BJ (cell line): ENCODE results near the gene AKR7A2. TPM values are rescaled to one million over a fixed set of nuclear protein-coding genes. Genes with fewer than 3 reads are reported as not detected.
A peak's percentile ranks its signal among the peaks of the same experiment; 100 is the strongest.
"Not testable (repeated sequence)": the region's sequence is repeated elsewhere in the genome, so short reads cannot be mapped to it uniquely, and the experiment has no call there.

Experiments used
- CTCF ChIA-PET: fragments of 350-600 bp; formaldehyde crosslinking; extraction: SDS; loops from one replicate; lab custom pipeline; 2021; ENCODE audit warnings: antibody characterized with exemption, inconsistent platforms; lab: Yijun Ruan, JAX
- POLR2A ChIA-PET: fragments of 300-600 bp; sonication (Branson Sonifier 250); formaldehyde crosslinking; extraction: SDS; loops from one replicate; lab custom pipeline; 2021; ENCODE audit warnings: antibody characterized with exemption; lab: Charles Lee
- DNase-seq: peaks from one replicate; pipeline ENCODE4 v3.0.0-alpha.2; 2011; ENCODE audit warnings: low read depth
- H3K27me3 ChIP-seq: 2 replicates; pipeline ENCODE4 v1.6.0; 2011; ENCODE audit warnings: low read length; ENCODE audit not compliant: control insufficient read depth, insufficient read depth
- H3K36me3 ChIP-seq: 2 replicates; pipeline ENCODE4 v1.5.1; 2011; ENCODE audit warnings: low read length; ENCODE audit not compliant: control insufficient read depth, insufficient read depth
- H3K4me3 ChIP-seq: 2 replicates; pipeline ENCODE4 v1.5.1; 2011; ENCODE audit warnings: low read depth, mild to moderate bottlenecking, control low read depth, low read length
- CTCF ChIP-seq: IDR thresholded peaks from 2 replicates; pipeline ENCODE4 v1.5.1; 2011; ENCODE audit warnings: low read depth, mild to moderate bottlenecking, control low read depth, inconsistent platforms, low read length, moderate library complexity; ENCODE audit not compliant: insufficient read depth
- polyA plus RNA-seq: library from polyadenylated mRNA; depleted of rRNA; stranded (reverse); fragments of >200 nt; gene quantifications from 2 replicates; pipeline ENCODE4 v1.2.3, GENCODE V29; 2011

Gene AKR7A2
- polyA plus RNA-seq, 1 experiment = 73.6 TPM

GRCh38 chr1:19260211-19261138 lies 51.5 kb downstream of the AKR7A2 start:
- CTCF ChIA-PET = interaction anchor here (0.5 to 1.6 kb wide), 3 partner anchors 50 to 391 kb away, joined by 3 to 5 read pairs (median 4); no protein-coding TSS in a partner anchor
- Histone ChIP-seq H3K4me3 (no peak overlapping the region), H3K36me3 (peaks cover 29% of the 10 kb centered on the region), H3K27me3 (no peaks in the 10 kb centered on the region)
- no peak for TF ChIP-seq CTCF
- POLR2A ChIA-PET = interaction anchor here (0.7 kb wide), 1 partner anchor 131 kb away, joined by 4 read pairs; no protein-coding TSS in a partner anchor
- peak; percentile 75 for DNase-seq

DNA sequence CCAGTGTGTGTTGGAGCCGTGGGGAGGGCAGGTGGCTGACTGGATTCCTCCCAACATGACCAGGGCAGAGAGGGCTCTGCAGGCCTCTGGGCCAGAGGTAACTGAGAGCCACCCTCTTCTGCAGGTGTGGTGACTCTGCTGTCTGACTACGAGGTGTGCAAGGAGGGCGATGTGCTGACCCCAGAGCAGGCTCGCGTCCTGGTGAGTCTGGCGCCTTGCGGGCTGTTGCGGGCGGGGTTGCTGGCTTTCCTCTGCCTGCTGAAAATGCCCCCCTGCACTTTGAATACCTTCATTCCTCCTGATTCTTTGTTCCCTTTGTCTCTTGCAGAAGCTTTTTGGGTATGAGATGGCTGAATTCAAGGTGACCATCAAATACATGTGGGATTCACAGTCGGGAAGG lies 53.6 kb downstream of the AKR7A2 start:
- Histone ChIP-seq H3K4me3 (no peak overlapping the region), H3K27me3 (no peaks in the 10 kb centered on the region), H3K36me3 (peaks cover 31% of the 10 kb centered on the region)
- CTCF ChIA-PET = no interaction called here
- TF ChIP-seq CTCF = no peak
- DNase-seq = no peak
- POLR2A ChIA-PET = no interaction called here

DNA sequence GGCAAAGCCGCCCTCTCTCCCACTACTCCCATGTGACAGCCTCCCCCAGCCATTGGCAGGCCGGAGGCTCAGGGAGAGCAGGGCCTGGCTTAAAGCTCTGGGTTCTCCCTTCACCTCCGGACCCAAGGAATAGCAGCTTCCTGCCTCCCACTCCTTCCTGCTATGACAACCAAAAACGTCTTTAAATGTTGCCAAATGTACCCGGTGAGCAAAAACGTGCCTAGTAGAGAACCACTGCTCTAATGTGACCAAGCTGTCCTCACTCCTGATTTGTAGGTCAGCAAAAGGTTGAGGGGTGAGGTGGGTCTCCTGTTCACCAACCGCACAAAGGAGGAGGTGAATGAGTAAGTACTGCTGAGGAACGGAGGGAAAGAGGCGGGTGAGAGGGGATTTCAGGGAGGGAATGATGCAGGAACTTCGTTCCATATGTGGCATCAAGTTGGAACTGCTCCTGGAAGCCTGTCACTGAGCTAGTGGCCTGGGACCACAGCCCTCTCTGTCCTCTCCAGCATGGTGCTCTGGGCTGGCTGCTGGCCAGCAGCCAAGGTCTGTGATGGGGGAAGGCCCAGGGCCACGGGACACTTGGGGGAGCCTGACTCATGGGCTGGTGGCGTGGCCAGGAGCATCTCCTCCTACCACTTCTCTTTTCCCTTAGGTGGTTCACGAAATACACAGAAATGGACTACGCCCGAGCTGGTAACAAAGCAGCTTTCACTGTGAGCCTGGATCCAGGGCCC lies 54.6 kb downstream of the AKR7A2 start:
- ChIA-PET CTCF (interaction anchor here (1.2 kb wide), 1 partner anchor 84 kb away, joined by 3 read pairs; no protein-coding TSS in a partner anchor), POLR2A (no interaction called here)
- Histone ChIP-seq H3K36me3 (peaks cover 31% of the 10 kb centered on the region), H3K4me3 (no peak overlapping the region), H3K27me3 (no peaks in the 10 kb centered on the region)
- TF ChIP-seq CTCF = no peak
- no peak for DNase-seq

GRCh38 chr1:19256301-19256700 lies 55.6 kb downstream of the AKR7A2 start:
- CTCF ChIA-PET = interaction anchor here (1.2 to 2.8 kb wide), 2 partner anchors 15 to 85 kb away, joined by 3 to 13 read pairs; no protein-coding TSS in a partner anchor

DNA sequence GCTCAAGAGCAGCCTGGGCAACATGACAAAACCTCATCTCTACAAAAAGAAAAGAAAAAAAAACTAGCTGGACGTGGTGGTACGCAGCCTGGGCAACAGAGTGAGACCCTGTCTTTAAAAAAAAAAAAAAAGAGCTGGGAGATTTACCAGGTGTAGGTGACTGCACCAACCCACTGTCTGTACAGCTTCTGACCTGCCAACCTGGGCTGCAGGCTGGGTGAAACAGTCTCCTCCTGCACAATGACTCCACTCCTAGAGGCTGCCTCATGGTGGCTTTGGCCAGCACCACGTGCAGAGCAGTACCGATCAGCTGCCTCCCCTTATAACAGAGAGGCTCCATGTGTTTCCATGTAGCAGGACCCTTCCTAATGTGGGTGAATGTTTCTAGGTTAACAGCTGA lies 56.7 kb downstream of the AKR7A2 start:
- peaks cover 31% of the 10 kb centered on the region for H3K36me3 ChIP-seq
- POLR2A ChIA-PET = no interaction called here

More at GRCh38 chr1:19256301-19256700, 55.6 kb downstream of the AKR7A2 start:
- H3K36me3 ChIP-seq = peaks cover 31% of the 10 kb centered on the region
- POLR2A ChIA-PET, H3K27me3 ChIP-seq, H3K4me3 ChIP-seq, DNase-seq: not testable (repeated sequence)

More for the DNA sequence above, 56.7 kb downstream of the AKR7A2 start:
- no peak for DNase-seq
- Histone ChIP-seq H3K27me3 (no peaks in the 10 kb centered on the region), H3K4me3 (no peak overlapping the region)
- CTCF ChIA-PET = interaction anchor here (0.8 to 2.8 kb wide), 3 partner anchors 14 to 393 kb away, joined by 3 to 13 read pairs (median 4); no protein-coding TSS in a partner anchor
- TF ChIP-seq CTCF = no peak
